T47D (cell line): ENCODE results near the gene COPS6.

Source experiments
- DNase-seq, 2 experiments: peaks; one replicate each; pipeline versions ENCODE4 v3.0.0 to v3.0.0-alpha.2; 2011 to 2012; ENCODE audit warnings: low read depth in 1 of 2, low spot score in 1 of 2
- JUND ChIP-seq: IDR thresholded peaks from 2 replicates; pipeline ENCODE4 v1.6.1; 2012; ENCODE audit warnings: low read depth
- in situ Hi-C: cut with HindIII; loops from 2 replicates; pipeline ENCODE4 v1.10.0; 2016; ENCODE audit warnings: low sequenced_read_pairs, low pct_unique_long_range_greater_than_20kb

The COPS6 gene

GRCh38 chr7:100085515-100085914 is 3.3 kb upstream of the COPS6 start:
- no peak for TF ChIP-seq JUND
- in situ Hi-C loops: no loop called here
- no peak for DNase-seq

DNA sequence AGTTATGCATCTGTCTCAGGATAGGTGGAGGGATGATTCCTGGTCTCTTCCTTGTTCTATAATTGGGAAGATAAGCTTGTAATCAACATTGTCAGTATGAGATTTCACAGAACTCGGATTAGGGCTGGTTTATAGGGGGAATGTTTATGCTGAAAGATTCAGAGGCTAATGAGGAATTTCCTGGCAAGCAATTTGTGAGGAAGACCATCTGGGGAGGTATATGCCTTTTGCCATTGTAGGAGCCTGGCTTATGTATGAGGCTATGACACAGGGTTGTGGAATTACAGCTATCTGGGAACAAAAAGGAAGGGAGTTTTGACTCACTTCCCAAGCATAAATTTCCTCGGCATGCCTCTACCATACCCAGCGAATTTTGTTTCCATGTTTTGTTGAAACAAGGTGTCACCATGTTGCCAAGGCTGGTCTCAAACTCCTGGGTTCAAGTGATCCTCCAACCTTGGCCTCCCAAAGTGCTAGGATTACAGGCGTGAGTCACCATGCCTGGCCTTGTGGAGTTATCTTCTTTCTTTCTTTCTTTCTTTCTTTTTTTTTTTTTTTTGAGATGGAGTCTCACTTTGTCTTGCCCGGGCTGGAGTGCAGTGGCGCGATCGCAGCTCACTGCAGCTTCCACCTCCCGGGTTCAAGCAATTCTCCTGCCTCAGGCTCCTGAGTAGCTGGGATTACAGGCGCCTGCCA is 1.6 kb upstream of the COPS6 start:
- DNase-seq: no peak
- in situ Hi-C loops: no loop called here
- no peak for TF ChIP-seq JUND

GRCh38 chr7:100088095-100088620 is 611 bp upstream of the COPS6 start:
- in situ Hi-C loops: no loop called here
- no peak for TF ChIP-seq JUND
- DNase-seq: no peak

DNA sequence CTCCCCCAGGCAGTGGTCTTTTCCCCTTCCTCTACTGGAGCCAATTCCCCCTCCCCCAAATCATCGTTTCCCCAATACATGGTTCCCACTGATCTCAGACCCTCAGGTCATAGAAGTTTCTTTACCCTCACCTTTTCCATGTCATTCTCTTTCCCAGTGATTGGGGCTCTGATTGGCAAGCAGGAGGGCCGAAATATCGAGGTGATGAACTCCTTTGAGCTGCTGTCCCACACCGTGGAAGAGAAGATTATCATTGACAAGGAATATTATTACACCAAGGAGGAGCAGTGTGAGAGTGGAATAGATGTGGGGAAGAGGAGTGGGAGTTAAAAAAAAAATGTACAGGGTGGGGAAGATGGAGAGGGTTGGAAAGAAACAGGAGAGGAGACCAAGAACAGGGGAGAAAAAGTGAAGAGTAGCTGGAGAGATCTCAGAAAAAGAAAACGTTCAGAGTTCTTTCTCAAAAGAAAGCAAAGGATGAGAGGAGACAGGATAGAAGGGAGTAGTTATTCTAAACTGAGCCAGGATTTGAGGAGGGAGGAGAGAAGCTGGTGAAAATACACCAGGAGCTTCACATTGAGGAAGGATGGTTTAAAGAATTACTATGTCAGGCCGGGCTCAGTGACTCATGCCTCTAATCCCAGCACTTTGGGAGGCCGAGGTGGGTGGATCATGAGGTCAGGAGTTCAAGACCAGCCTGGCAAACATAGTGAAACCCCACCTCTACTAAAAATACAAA is 858 bp downstream of the COPS6 start:
- in situ Hi-C loops: no loop called here
- DNase-seq: no peak
- no peak for TF ChIP-seq JUND

- in situ Hi-C loops: no loop called here
- no peak for DNase-seq
- TF ChIP-seq JUND: no peak
Measured at GRCh38 chr7:100090527-100091410, 2.0 kb downstream of the COPS6 start.

DNA sequence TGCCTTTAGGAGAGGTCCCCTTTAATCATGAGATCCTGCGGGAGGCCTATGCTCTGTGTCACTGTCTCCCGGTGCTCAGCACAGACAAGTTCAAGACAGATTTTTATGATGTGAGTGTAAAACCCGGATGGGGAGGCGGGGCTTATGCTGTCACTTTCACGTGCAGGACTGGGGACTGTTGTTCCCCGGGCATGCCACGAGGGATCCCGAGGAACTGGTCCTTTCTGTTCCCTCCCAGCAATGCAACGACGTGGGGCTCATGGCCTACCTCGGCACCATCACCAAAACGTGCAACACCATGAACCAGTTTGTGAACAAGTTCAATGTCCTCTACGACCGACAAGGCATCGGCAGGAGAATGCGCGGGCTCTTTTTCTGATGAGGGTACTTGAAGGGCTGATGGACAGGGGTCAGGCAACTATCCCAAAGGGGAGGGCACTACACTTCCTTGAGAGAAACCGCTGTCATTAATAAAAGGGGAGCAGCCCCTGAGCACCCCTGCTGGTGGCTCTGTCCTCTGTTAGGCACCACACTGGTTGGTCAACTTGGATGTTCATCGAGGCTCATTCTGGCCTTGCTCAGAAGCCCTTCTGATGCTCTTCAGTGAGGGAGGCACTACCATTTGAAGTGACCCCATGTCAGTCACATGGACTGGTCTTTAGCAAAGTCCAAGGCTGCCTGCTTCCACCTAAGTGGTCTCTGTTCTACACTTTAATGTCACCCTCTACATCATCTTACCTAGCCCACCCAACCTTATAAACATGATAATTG is 2.8 kb downstream of the COPS6 start:
- in situ Hi-C loops: no loop called here
- TF ChIP-seq JUND: no peak

GRCh38 chr7:100093054-100093453 is 4.3 kb downstream of the COPS6 start:
- in situ Hi-C loops: no loop called here
- no peak for TF ChIP-seq JUND

More for the DNA sequence above, 2.8 kb downstream of the COPS6 start:
- DNase-seq: no peak

DNA sequence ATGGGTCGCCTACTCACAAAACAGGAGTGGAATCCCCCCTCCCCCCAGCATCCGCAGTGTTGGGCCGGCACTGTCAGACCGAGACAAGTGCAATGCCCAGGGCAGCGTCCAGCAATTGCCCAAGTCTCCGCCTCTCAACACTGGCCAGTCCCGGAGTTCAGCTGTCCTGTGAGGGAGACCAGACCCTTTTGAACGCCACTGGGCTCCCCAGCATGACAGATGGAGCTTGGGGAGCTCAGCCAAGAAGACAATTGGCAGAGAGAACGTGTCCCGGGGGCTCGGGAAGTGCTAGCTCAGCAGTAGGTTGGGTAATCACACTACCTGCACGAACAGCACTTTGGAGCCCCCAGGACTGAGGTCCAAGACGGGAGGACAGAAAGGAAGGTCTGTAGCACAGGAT is 4.7 kb downstream of the COPS6 start:
- TF ChIP-seq JUND: no peak
- in situ Hi-C loops: no loop called here
- no peak for DNase-seq

More at GRCh38 chr7:100093054-100093453, 4.3 kb downstream of the COPS6 start:
- no peak for DNase-seq

DNA sequence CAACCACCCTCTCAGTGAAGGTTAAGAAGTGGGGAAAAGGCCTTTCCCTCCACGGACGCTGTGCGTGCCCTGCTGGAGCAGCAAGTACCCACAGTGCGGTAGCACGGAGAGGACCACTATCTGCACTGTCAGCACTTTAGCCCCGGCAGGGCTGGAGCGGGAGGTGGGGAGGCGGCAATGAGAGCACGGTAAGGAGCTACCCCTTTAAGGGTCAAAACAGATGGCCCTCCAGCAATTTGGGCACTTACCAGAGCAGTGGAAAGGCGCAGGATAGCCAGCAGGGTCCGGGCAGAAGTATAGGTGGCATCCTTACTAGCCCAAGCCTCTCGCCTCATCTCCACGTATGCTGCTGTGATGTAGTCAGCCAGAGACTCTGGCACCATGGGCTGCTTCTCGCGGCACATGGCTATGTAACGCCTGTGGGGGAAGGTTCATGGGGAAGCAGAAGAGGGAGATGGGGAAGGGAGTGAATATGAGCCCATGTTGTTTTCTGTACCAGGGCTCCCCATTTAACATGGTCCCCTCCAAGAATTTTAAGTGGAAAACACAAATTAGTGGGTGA is 5.2 kb downstream of the COPS6 start:
- in situ Hi-C loops: no loop called here
- TF ChIP-seq JUND: no peak
- no peak for DNase-seq

DNA sequence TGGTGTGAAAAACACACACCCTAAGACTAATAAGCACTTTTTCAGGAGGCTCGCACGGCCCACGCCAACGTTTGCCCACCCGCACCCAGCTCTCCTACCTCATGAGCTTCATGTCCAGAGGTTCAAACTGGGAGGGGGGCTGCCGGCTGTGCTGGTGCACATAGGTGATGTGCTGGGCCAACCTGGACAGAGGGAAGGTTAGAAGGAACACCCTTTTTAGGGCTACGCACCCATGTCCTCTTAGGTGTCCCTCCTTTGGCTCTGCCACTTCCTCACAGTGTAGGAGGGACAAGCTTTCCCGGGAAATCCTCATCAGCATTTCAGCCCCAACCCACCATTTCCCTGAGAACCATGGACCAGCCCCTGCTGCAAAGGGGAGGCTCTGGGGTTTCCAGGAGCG is 6.5 kb downstream of the COPS6 start:
- no peak for TF ChIP-seq JUND
- DNase-seq: no peak
- in situ Hi-C loops: no loop called here

- DNase-seq: no peak
- in situ Hi-C loops: no loop called here
- no peak for TF ChIP-seq JUND
Measured at GRCh38 chr7:100095704-100096103, 6.9 kb downstream of the COPS6 start.
